AG04449 (cell line): ENCODE measurements around the gene CFAP92.

ENCODE experiments used
- CTCF ChIA-PET: fragments of 350-600 bp; formaldehyde crosslinking; extraction: SDS; loops from one replicate; lab custom pipeline; 2021; ENCODE audit warnings: antibody characterized with exemption; lab: Yijun Ruan, JAX
- POLR2A ChIA-PET: fragments of 400-600, 350-600 bp; formaldehyde crosslinking; extraction: SDS; loops from one replicate; lab custom pipeline; 2020; ENCODE audit warnings: antibody characterized with exemption, inconsistent platforms; lab: Yijun Ruan, JAX
- DNase-seq: peaks from one replicate; pipeline ENCODE4 v3.0.0-alpha.2; 2010; ENCODE audit warnings: low read depth, low spot score
- H3K4me3 ChIP-seq: 2 replicates; pipeline ENCODE4 v1.5.1; 2011; ENCODE audit warnings: low read depth, mild to moderate bottlenecking, control low read depth, low read length
- CTCF ChIP-seq: IDR thresholded peaks from one replicate; pipeline ENCODE4 v1.5.1; 2011; ENCODE audit warnings: mild to moderate bottlenecking, moderate library complexity, low read length, control low read depth, inconsistent platforms; ENCODE audit not compliant: insufficient read depth; ENCODE audit errors: missing control alignments

The CFAP92 gene

GRCh38 chr3:128993461-128994172 lies at the start of gene CFAP92:
Gene CFAP92, minus strand, starts transcription at chr3:128994076. Its CDS starts 772 bp downstream, at chr3:128993304.
- ChIA-PET CTCF (interaction anchor here (1.5 to 2.4 kb wide), 2 partner anchors 23 to 252 kb away, joined by 4 to 15 read pairs; no protein-coding TSS in a partner anchor), POLR2A (no interaction called here)
- no peak for TF ChIP-seq CTCF
- no peak for DNase-seq
- H3K4me3 ChIP-seq = peak within 1 kb of the TSS; percentile 45

- DNase-seq = no peak
- ChIA-PET POLR2A (no interaction called here), CTCF (interaction anchor here (1.0 to 6.1 kb wide), 3 partner anchors 12 to 80 kb away, joined by 3 to 50 read pairs (median 3); no protein-coding TSS in a partner anchor)
- TF ChIP-seq CTCF = no peak
- no peak overlapping the region for H3K4me3 ChIP-seq
These were observed 46.9 kb upstream of the CFAP92 start for GRCh38 chr3:129040579-129041300.

- CTCF ChIA-PET = interaction anchor here (1.3 to 6.1 kb wide), 2 partner anchors 13 to 16 kb away, joined by 3 to 50 read pairs; no protein-coding TSS in a partner anchor
- no peak for DNase-seq
- POLR2A ChIA-PET = no interaction called here
- H3K4me3 ChIP-seq = no peak overlapping the region
- TF ChIP-seq CTCF = no peak
These were observed 46.1 kb upstream of the CFAP92 start for GRCh38 chr3:129040039-129040336.

GRCh38 chr3:129039271-129040038 lies 45.6 kb upstream of the CFAP92 start:
- ChIA-PET CTCF (interaction anchor here (1.0 to 6.1 kb wide), 3 partner anchors 13 to 69 kb away, joined by 3 to 50 read pairs (median 5); no protein-coding TSS in a partner anchor), POLR2A (no interaction called here)
- no peak for DNase-seq
- H3K4me3 ChIP-seq = no peak overlapping the region
- no peak for TF ChIP-seq CTCF

- H3K4me3 ChIP-seq = no peak overlapping the region
- CTCF ChIA-PET = interaction anchor here (1.8 to 6.1 kb wide), 2 partner anchors 14 to 207 kb away, joined by 7 to 50 read pairs; no protein-coding TSS in a partner anchor
- POLR2A ChIA-PET = no interaction called here
- TF ChIP-seq CTCF = no peak
- no peak for DNase-seq
These were observed 44.4 kb upstream of the CFAP92 start for GRCh38 chr3:129038121-129038855.
